ENCODE data around the gene MTA3. TPM values are rescaled to one million over a fixed set of nuclear protein-coding genes. Genes with fewer than 3 reads are reported as not detected.

Gene MTA3
- total RNA-seq, 2 experiments from 2014 or later: 27.0 to 30.9 TPM

- Histone ChIP-seq H3K27ac (ENCODE audit: low read depth in 1 of 2, low read length in 2 of 2) (no peak overlapping the region), H3K4me1 (ENCODE audit: insufficient read depth, low read length) (no peaks in the 10 kb centered on the region), H3K4me3 (ENCODE audit: low read length) (no peak overlapping the region), H3K27me3 (ENCODE audit: control insufficient read depth in 1 of 2, insufficient read depth in 2 of 2, low read length in 2 of 2) (no peaks in the 10 kb centered on the region), H3K9me3 (ENCODE audit: control insufficient read depth in 1 of 2, insufficient read depth in 1 of 2, low read length in 2 of 2) (no peaks in the 10 kb centered on the region), H3K36me3 (ENCODE audit: insufficient read depth, low read length) (no peaks in the 10 kb centered on the region)
- ChIA-PET CTCF (no interaction called here), POLR2A (no interaction called here)
- H3K27me3 Mint-ChIP-seq: peaks cover 17% of the 10 kb centered on the region
- H3K27ac Mint-ChIP-seq: no peak overlapping the region
- H3K36me3 Mint-ChIP-seq (ENCODE audit: low read depth): no peaks in the 10 kb centered on the region
- H3K4me1 Mint-ChIP-seq (ENCODE audit: low read depth): peaks cover 8% of the 10 kb centered on the region
- no peaks in the 10 kb centered on the region for H3K9me3 Mint-ChIP-seq
- intact Hi-C loops (cut with DNase I, micrococcal nuclease): loop anchor here in 1 of 2 experiments (10.0 kb wide), 3 partner anchors 307 to 1563 kb away; partner anchors contain the start of genes CAMKMT, KCNG3 and PREPL
- no peak for ATAC-seq (ENCODE audit: poor library complexity)
- no peak for TF ChIP-seq CTCF (IDR thresholded peaks at IDR 0.05)
- no peak overlapping the region for H3K4me3 Mint-ChIP-seq
- no peak for DNase-seq
Measured at GRCh38 chr2:42802150-42802549, 233.7 kb downstream of the MTA3 start.

GRCh38 chr2:42804338-42804737 is 235.9 kb downstream of the MTA3 start:
- H3K36me3 ChIP-seq (ENCODE audit: insufficient read depth, low read length): no peaks in the 10 kb centered on the region
- intact Hi-C loops (cut with DNase I, micrococcal nuclease): loop anchor here in 1 of 2 experiments (10.0 kb wide), 3 partner anchors 310 to 1560 kb away; partner anchors contain the start of genes CAMKMT, KCNG3 and PREPL
- Mint-ChIP-seq H3K27ac (no peak overlapping the region), H3K4me3 (no peak overlapping the region), H3K36me3 (ENCODE audit: low read depth) (peaks cover 5% of the 10 kb centered on the region), H3K27me3 (peaks cover 17% of the 10 kb centered on the region), H3K9me3 (no peaks in the 10 kb centered on the region), H3K4me1 (ENCODE audit: low read depth) (peaks cover 13% of the 10 kb centered on the region)
- no peak for ATAC-seq (ENCODE audit: poor library complexity)
- ChIA-PET POLR2A (no interaction called here), CTCF (no interaction called here)
- H3K4me3 ChIP-seq (ENCODE audit: low read length): no peak overlapping the region
- H3K27me3 ChIP-seq (ENCODE audit: control insufficient read depth in 1 of 2, insufficient read depth in 2 of 2, low read length in 2 of 2): no peaks in the 10 kb centered on the region
- H3K4me1 ChIP-seq (ENCODE audit: insufficient read depth, low read length): peaks cover 7% of the 10 kb centered on the region
- DNase-seq: peak in 1 of 14 experiments; percentile 16
- no peaks in the 10 kb centered on the region for H3K9me3 ChIP-seq (ENCODE audit: control insufficient read depth in 1 of 2, insufficient read depth in 1 of 2, low read length in 2 of 2)
- no peak overlapping the region for H3K27ac ChIP-seq (ENCODE audit: low read depth in 1 of 2, low read length in 2 of 2)
- no peak for TF ChIP-seq CTCF (IDR thresholded peaks at IDR 0.05)

- Mint-ChIP-seq H3K36me3 (ENCODE audit: low read depth) (peaks cover 9% of the 10 kb centered on the region), H3K27me3 (peaks cover 17% of the 10 kb centered on the region), H3K27ac (no peak overlapping the region), H3K4me1 (ENCODE audit: low read depth) (peaks cover 16% of the 10 kb centered on the region), H3K4me3 (no peak overlapping the region), H3K9me3 (no peaks in the 10 kb centered on the region)
- CTCF ChIA-PET: no interaction called here
- POLR2A ChIA-PET: no interaction called here
- H3K9me3 ChIP-seq (ENCODE audit: control insufficient read depth in 1 of 2, insufficient read depth in 1 of 2, low read length in 2 of 2): no peaks in the 10 kb centered on the region
- H3K27ac ChIP-seq (ENCODE audit: low read depth in 1 of 2, low read length in 2 of 2): no peak overlapping the region
- no peaks in the 10 kb centered on the region for H3K27me3 ChIP-seq (ENCODE audit: control insufficient read depth in 1 of 2, insufficient read depth in 2 of 2, low read length in 2 of 2)
- no peak for DNase-seq
- ATAC-seq (ENCODE audit: poor library complexity): no peak
- TF ChIP-seq CTCF (IDR thresholded peaks at IDR 0.05): no peak
- intact Hi-C loops (cut with DNase I, micrococcal nuclease): loop anchor here in 1 of 2 experiments (10.0 kb wide), 3 partner anchors 310 to 1560 kb away; partner anchors contain the start of genes CAMKMT, KCNG3 and PREPL
- peaks cover 11% of the 10 kb centered on the region for H3K4me1 ChIP-seq (ENCODE audit: insufficient read depth, low read length)
- H3K4me3 ChIP-seq (ENCODE audit: low read length): no peak overlapping the region
- H3K36me3 ChIP-seq (ENCODE audit: insufficient read depth, low read length): no peaks in the 10 kb centered on the region
Measured at GRCh38 chr2:42804891-42805290, 236.5 kb downstream of the MTA3 start.

Other genes starting within 250 kb of the MTA3 start
- 10 to 100 TPM; 51.3 to 57.3 TPM for gene COX7A2L, start 207.4 kb upstream of the MTA3 start, total RNA-seq
- gene KCNG3, start 74.7 kb upstream of the MTA3 start, total RNA-seq: under 1 TPM; 0.25 to 0.49 TPM
- not detected for gene OXER1, start 195.5 kb downstream of the MTA3 start, total RNA-seq
- not detected for gene HAAO, start 224.0 kb downstream of the MTA3 start, total RNA-seq